Mesothelial cell of epicardium (in vitro differentiated cells): ENCODE results near the gene TIPARP. TPM values are rescaled to one million over a fixed set of nuclear protein-coding genes. Genes with fewer than 3 reads are reported as not detected.
A peak's percentile ranks its signal among the peaks of the same experiment; 100 is the strongest.

ENCODE experiments used
- DNase-seq, 2 experiments: peaks; one replicate each; pipeline ENCODE4 v3.0.0; 2021; ENCODE audit warnings: low spot score in 2 of 2; ENCODE audit not compliant: unreplicated experiment in 2 of 2
- H3K27ac Mint-ChIP-seq: 2 replicates; pipeline ENCODE4 v1.8.0; 2021; ENCODE audit warnings: mixed read lengths
- H3K27me3 Mint-ChIP-seq: 2 replicates; pipeline ENCODE4 v1.8.0; 2021; ENCODE audit warnings: low read depth, mixed read lengths
- H3K36me3 Mint-ChIP-seq: 2 replicates; pipeline ENCODE4 v1.8.0; 2021; ENCODE audit warnings: mixed read lengths
- H3K4me1 Mint-ChIP-seq: 2 replicates; pipeline ENCODE4 v1.8.0; 2021; ENCODE audit warnings: mixed read lengths
- H3K4me3 Mint-ChIP-seq: 2 replicates; pipeline ENCODE4 v1.8.0; 2021; ENCODE audit warnings: mild to moderate bottlenecking, moderate library complexity, mixed read lengths
- H3K9me3 Mint-ChIP-seq: 2 replicates; pipeline ENCODE4 v1.8.0; 2021; ENCODE audit warnings: mixed read lengths
- CTCF ChIP-seq: fragments of 200-600 bp; sonication (generic); IDR thresholded peaks from one replicate; pipeline ENCODE4 v1.5.0; 2021; ENCODE audit warnings: antibody characterized with exemption; ENCODE audit not compliant: unreplicated experiment
- total RNA-seq: library from RNA; stranded (reverse); gene quantifications from 3 replicates; pipeline ENCODE4 v1.2.1, GENCODE V29; 2021

TIPARP gene
- total RNA-seq, 1 donor from 2014 or later, result 27.2 TPM

DNA sequence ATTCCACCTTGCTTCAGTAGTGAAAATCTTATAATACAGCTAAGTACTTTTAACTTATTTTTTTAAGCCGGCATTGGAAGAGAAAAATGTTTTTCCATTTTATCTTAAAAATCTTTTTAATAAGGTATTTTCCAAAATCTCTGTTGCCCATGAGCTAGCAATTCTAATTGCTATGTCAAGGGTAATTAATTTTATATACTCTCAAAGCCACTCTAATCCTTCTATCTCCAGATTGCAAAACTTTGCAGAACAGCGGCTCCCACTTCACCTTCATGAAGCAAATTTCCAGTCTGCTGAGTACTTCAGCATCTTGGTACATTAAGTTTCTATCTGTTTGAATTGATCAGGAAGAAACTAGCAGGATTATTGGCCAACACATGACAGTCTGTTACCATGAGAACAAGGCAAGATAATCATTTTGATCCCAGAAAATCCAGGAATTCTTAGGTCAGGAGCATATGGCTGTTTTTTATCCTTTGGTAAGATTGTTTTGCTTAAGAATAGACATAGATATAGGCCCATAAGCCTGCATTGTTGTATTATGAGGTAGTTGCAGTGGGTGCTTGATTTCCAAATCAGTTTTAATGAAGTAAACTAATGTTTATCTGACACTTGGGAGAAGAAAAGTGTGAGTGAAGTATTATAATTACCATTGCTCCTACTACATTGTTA is 6.0 kb downstream of the TIPARP start:
- H3K36me3 Mint-ChIP-seq, result peaks cover 17% of the 10 kb centered on the region
- no peak for DNase-seq
- no peaks in the 10 kb centered on the region for H3K9me3 Mint-ChIP-seq
- peak overlapping the region; percentile 94 for H3K27ac Mint-ChIP-seq
- TF ChIP-seq CTCF, result no peak
- no peaks in the 10 kb centered on the region for H3K27me3 Mint-ChIP-seq
- peaks cover 40% of the 10 kb centered on the region for H3K4me1 Mint-ChIP-seq
- no peak overlapping the region for H3K4me3 Mint-ChIP-seq

- DNase-seq, result peak in 1 of 2 experiments; percentile 45
- Mint-ChIP-seq H3K4me3 (no peak overlapping the region), H3K27ac (peak overlapping the region; percentile 94), H3K9me3 (no peaks in the 10 kb centered on the region), H3K4me1 (peaks cover 42% of the 10 kb centered on the region), H3K27me3 (no peaks in the 10 kb centered on the region), H3K36me3 (peaks cover 17% of the 10 kb centered on the region)
- TF ChIP-seq CTCF, result no peak
Observed at GRCh38 chr3:156681002-156681401, 6.6 kb downstream of the TIPARP start.

DNA sequence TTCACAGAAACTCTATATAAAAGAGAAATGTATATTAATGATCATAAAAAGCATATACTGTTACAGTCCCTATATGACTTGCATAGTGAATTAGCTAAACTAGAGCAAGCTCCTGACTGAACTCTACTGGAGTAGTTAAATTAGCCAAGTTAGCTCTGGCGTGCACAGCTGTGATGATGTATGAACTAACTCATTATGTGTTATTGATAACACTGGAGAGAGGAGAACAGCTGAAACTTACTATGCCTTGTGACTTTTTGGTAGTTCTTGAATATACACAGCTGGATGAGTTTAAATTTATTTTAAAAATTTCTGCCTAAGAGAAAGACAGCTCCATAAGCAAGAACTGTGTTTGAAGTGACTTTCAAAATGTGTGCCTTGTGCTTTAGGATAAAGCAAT is 8.1 kb downstream of the TIPARP start:
- no peaks in the 10 kb centered on the region for H3K27me3 Mint-ChIP-seq

DNA sequence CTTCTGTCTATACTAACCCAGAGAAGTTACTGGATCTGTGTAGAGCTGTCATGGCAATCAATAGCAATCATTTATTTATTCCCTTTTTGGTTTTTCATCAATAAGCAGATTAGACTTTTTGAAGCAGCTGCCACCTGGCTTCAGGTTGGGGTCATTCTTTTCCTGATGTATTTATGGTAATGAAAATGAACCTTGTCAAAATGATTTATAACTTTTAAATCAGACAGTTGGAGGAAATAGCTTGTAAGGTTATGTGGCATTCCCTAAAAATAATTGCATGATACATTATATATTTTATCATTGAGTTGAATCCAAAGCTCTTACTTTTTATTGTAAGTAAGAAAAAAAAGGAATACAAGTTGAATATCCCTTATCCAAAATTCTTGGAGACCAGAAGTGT is 8.6 kb downstream of the TIPARP start:
- no peak overlapping the region for H3K4me3 Mint-ChIP-seq
- no peak overlapping the region for H3K27ac Mint-ChIP-seq
- H3K4me1 Mint-ChIP-seq, result peaks cover 37% of the 10 kb centered on the region
- no peaks in the 10 kb centered on the region for H3K9me3 Mint-ChIP-seq
- TF ChIP-seq CTCF, result no peak
- DNase-seq, result no peak
- H3K27me3 Mint-ChIP-seq, result no peaks in the 10 kb centered on the region
- H3K36me3 Mint-ChIP-seq, result peaks cover 11% of the 10 kb centered on the region

More for the DNA sequence above, 8.1 kb downstream of the TIPARP start:
- Mint-ChIP-seq H3K27ac (no peak overlapping the region), H3K9me3 (no peaks in the 10 kb centered on the region), H3K4me1 (peaks cover 40% of the 10 kb centered on the region), H3K36me3 (peaks cover 16% of the 10 kb centered on the region), H3K4me3 (no peak overlapping the region)
- no peak for TF ChIP-seq CTCF
- no peak for DNase-seq

DNA sequence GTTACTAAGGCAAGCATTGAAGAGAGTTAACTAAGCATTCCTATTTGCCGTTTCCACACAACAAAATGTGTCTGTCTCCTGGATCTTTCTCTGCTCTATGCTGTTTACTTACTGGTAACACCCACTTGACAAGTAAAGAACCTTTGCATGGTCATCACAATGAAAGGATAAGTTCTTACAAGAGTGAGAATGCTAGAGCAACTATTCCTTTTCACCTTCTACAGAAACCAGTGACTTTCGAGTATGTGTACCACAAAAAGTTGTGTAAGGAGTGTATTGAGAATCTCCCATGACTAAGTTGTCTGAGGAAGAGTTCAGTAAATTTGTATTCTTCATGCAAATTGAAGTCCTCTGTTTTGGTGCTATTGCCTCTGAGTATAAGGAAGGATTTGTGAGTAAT is 10.8 kb downstream of the TIPARP start:
- Mint-ChIP-seq H3K4me1 (peaks cover 45% of the 10 kb centered on the region), H3K4me3 (no peak overlapping the region), H3K27ac (no peak overlapping the region), H3K27me3 (no peaks in the 10 kb centered on the region), H3K9me3 (no peaks in the 10 kb centered on the region), H3K36me3 (no peaks in the 10 kb centered on the region)
- DNase-seq, result no peak
- TF ChIP-seq CTCF, result no peak
